ENCODE measurements around the gene NDUFC1.
A peak's percentile ranks its signal among the peaks of the same experiment; 100 is the strongest.
"Not testable (repeated sequence)": the region's sequence is repeated elsewhere in the genome, so short reads cannot be mapped to it uniquely, and the experiment has no call there.

Gene NDUFC1

DNA sequence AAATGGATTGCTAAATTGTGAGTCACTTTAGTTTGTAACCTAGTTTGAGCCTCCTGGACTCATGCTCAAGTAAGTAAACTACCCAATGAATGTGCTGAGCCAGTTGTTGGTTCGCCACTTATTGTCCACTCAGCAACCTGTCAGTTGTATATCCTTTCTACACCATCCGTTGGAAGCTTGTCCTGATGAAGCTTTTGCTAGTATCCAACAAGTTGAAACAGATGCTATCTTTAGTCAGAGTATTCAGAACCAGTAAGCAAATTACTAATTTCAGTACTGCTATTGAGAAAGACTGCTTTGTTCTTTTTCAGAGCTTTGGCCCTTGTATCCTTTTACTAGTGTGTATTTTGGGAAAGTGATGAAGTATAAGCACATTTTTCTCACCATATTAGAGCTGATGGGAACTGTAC lies 5.3 kb downstream of the NDUFC1 start:
- DNase-seq = no peak

GRCh38 chr4:139295942-139296299 lies 6.4 kb downstream of the NDUFC1 start:
- no peak for DNase-seq

GRCh38 chr4:139295206-139295941 lies 6.9 kb downstream of the NDUFC1 start:
- DNase-seq = peak; percentile 70

GRCh38 chr4:139286186-139286698 lies 16.0 kb downstream of the NDUFC1 start:
- DNase-seq = no peak

- DNase-seq = no peak
Observed at GRCh38 chr4:139282721-139283075, 19.6 kb downstream of the NDUFC1 start.

- no peak for DNase-seq
Observed at GRCh38 chr4:139282065-139282720, 20.1 kb downstream of the NDUFC1 start.

DNA sequence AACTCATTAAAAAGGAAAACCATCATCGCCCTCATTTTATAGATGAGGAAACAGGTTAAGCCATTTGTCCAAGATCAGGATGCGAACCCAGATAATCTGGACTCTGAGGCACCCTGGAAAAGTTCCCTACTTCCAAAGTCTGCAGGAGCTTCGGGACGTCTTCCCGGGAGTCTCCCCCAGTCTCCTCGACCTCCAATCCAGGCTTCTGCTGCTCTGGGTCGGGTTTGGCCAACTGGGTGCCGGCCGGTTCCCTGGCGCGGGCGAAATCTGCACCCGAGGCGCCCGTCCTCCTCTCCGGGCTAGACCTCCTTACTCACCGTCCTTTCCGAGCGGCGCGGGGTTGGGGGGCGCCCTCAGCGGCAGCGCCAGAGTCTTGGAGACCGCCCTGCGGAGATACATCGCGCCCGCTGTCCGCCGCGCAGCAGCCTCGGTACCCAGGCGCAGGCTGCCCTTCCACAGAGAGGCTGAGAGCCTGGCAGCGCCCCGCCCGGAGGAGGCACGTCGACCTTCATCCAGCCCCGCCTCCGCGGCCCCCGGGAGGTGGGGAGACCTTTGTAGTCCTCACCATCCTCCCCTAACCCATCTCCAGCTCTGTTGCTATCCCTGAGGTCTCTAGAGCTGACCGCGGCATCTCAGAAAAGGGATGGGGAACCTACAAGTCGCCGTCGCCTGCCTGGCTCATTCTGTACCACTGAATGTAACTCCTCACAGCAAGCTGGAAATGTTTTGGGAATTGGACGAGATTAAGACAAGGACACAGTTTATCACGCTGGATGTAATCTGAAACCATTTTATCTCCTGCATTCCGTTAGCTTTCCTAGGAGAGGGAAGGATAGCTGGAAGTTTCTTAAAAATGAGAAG lies 22.3 kb downstream of the NDUFC1 start, which contains the start of gene MGARP:
Gene MGARP, minus strand, starts transcription at position 466 of the 861 bp plus-strand sequence. Its CDS starts 67 bp downstream, at position 399.
- no peak for DNase-seq

- no peak for DNase-seq
Observed at GRCh38 chr4:139278912-139279759, 23.1 kb downstream of the NDUFC1 start.

- no peak for DNase-seq
Observed at GRCh38 chr4:139278485-139278884, 23.8 kb downstream of the NDUFC1 start.

DNA sequence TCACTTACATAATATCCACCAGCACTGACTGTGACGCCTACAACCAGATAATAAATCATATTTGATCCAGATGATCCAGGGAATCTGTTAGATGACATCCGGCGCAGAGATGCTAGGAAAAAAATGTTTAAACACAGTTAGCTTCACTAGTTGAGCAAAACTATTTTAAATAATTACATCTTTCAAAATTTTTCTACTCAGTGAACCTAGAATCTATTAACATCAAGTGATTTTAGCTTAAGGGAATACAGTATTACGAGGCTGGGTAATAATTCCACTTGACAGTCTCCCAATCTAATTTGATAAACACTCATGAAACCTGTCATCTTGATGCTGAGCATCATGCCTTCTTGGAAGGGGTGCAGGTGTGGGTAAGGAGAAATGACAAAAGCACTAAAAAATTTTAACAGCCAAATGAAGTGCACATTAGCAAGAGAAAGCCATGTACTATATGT lies 27.0 kb downstream of the NDUFC1 start:
- DNase-seq = no peak

DNA sequence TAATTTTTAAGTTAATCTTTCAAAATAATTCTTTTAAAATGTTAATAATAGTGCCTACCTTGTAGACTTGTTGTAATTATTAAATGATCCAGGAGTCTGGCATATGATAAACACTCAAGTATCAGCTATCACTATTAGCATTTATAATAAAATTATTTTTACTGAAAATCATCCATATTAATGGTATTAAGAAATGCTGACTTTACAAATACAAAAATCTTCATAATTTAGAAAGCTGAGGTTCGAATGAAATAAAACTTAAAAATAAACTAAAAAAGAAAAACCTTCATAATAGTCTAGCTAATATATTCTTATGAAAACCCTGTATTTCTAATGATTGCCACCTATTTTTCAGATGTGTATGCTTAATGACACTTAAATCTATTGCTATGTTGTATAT lies 27.5 kb downstream of the NDUFC1 start:
- no peak for DNase-seq

DNA sequence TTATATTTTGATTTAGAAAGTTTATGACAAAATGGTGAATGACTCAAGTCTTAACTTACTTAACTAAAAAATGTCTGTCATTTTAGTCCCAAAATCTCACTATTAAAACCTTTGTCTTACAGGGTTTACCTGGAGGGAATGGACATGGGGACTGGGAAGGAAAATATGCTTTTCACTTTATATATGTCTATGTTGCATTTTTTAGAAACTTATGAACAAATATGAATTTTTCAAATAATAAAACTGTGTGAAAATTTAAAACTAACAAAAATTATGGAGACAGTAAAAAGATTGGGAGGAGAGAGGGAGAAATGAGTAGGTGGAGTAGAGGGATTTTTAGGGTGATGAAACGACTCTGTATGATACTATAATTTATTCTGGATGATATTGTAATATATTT lies 28.4 kb downstream of the NDUFC1 start:
- DNase-seq = no peak

GRCh38 chr4:139267301-139267700 lies 35.0 kb downstream of the NDUFC1 start:
- no peak for DNase-seq

- no peak for DNase-seq
Observed at GRCh38 chr4:139266583-139267257, 35.6 kb downstream of the NDUFC1 start.

DNA sequence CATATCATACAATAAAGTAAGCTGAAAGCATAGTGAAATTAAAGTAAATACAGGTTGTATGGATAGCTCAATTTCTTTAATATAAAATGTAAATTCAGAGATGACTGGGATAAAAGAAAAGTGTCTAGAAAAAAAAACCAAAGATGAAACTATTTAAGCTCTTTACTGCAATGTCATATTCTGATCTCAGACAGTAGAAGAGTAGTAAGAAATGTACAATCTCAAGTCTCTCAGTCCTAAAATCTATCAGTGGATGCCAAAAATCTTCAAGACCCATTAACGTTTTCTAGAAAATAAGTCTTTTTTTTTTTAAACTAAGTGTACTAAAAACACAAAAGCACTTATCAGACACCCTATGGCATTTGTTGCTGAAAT lies 36.1 kb downstream of the NDUFC1 start:
- no peak for DNase-seq

- no peak for DNase-seq
Observed at GRCh38 chr4:139265654-139266053, 36.6 kb downstream of the NDUFC1 start.

- no peak for DNase-seq
Observed at GRCh38 chr4:139256349-139256748, 45.9 kb downstream of the NDUFC1 start.

- not testable (repeated sequence) for DNase-seq
Observed at GRCh38 chr4:139255581-139255980, 46.7 kb downstream of the NDUFC1 start.

- DNase-seq = no peak
Observed at GRCh38 chr4:139253713-139254112, 48.6 kb downstream of the NDUFC1 start.

- DNase-seq = no peak
Observed at GRCh38 chr4:139253046-139253445, 49.2 kb downstream of the NDUFC1 start.

DNA sequence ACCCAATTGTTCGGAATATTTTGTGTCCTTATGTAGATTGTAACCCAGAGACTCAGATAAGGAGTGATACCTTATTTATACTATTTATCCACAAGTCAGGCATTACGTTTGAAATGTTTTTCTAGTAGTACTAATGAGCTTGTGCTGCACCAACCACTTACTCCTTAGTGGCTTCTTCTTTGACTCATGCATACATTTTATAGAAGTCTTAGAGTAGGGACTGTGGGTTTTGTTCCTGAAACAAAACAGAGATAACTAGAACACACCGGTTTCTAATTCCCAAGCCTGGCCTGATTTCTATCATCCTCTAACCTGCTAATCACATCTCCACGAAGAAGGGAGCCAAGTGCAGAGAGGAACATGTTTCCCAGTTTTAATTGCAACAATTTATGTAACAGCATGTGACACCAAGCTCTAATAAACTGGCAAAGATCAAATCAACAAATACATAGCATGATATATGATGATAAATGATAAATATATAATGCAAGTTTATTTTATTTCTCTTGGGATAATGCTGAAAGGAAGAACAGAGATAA lies 54.5 kb downstream of the NDUFC1 start:
- DNase-seq = no peak

- no peak for DNase-seq
Observed at GRCh38 chr4:139247241-139247640, 55.0 kb downstream of the NDUFC1 start.

All from NCI-H446 treated with DMSO at 0.1 percent for 48 hours (cell line).